GM19455 (cell line): ENCODE data around the gene PLXNA1.
A peak's percentile ranks its signal among the peaks of the same experiment; 100 is the strongest.

Experiments used
- ATAC-seq: cut with Tn5 transposase; IDR thresholded peaks from one replicate; pipeline ENCODE4 v1.9.1; 2021; ENCODE audit not compliant: unreplicated experiment

Gene PLXNA1

GRCh38 chr3:126952983-126953660, 29.8 kb upstream of the PLXNA1 start:
- no peak for ATAC-seq

- ATAC-seq, result peak; percentile 61
Observed at GRCh38 chr3:126954141-126954842, 28.6 kb upstream of the PLXNA1 start.

GRCh38 chr3:126955004-126955790, 27.7 kb upstream of the PLXNA1 start:
- peak; percentile 68 for ATAC-seq

- ATAC-seq, result no peak
Observed at GRCh38 chr3:126956361-126956760, 26.6 kb upstream of the PLXNA1 start.

GRCh38 chr3:126956866-126957650, 25.9 kb upstream of the PLXNA1 start:
- ATAC-seq, result no peak

- ATAC-seq, result no peak
Observed at GRCh38 chr3:126957776-126958637, 24.9 kb upstream of the PLXNA1 start.

GRCh38 chr3:126958638-126959085, 24.3 kb upstream of the PLXNA1 start:
- ATAC-seq, result no peak

- no peak for ATAC-seq
Observed at GRCh38 chr3:126959136-126959920, 23.6 kb upstream of the PLXNA1 start.

- no peak for ATAC-seq
Observed at GRCh38 chr3:126959921-126960603, 22.9 kb upstream of the PLXNA1 start.

GRCh38 chr3:126960604-126960995, 22.3 kb upstream of the PLXNA1 start:
- no peak for ATAC-seq

- no peak for ATAC-seq
Observed at GRCh38 chr3:126961191-126961790, 21.6 kb upstream of the PLXNA1 start.

- ATAC-seq, result no peak
Observed at GRCh38 chr3:126961791-126962461, 21.0 kb upstream of the PLXNA1 start.

- no peak for ATAC-seq
Observed at GRCh38 chr3:126962756-126963155, 20.2 kb upstream of the PLXNA1 start.

- ATAC-seq, result no peak
Observed at GRCh38 chr3:126963261-126964190, 19.4 kb upstream of the PLXNA1 start.

GRCh38 chr3:126964261-126964660, 18.7 kb upstream of the PLXNA1 start:
- no peak for ATAC-seq

- no peak for ATAC-seq
Observed at GRCh38 chr3:126964950-126965349, 18.0 kb upstream of the PLXNA1 start.
